ENCODE measurements around the gene AAMDC.

AAMDC gene

DNA sequence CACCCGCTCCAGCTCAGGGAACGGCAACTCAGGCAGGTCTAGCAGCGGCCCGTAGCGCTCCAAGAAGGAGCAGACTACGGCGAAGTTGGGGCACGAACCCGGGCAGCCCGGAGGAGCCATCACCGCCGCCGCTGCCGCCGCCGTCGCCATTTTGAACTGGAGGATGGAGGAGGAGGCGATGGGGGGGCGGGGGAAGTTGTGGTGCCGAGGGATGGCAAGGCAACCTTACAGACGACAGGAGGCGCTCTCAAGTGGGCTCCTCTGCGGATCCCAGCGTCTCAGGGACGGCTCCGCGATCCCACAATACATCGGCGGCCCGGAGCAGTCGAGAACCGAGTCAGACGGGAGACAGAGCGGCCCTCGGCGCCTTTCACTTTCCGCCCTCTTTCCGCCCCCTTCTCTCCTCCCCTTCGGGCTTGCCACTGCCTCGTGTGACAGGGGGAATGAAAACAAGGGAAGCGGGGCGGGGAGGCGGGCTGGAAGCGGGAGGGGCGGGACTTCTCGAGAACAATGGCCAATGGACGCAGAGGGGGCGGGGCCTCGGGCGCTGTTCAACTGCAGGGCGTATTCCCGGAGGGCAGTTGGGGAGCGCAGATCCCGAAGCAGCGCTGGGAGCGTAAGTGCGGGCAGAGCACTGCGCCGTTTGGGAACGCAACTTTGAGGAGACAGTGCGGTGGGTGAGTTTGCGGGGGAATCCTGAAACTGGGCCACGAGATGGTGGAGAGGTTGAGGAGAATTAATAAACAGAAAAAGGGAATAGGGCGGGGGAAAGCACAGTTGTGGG lies at the start of gene AAMDC, which contains the start of gene RSF1:
Gene AAMDC, plus strand, starts transcription at position 580 of the 784 bp plus-strand sequence. CDS start 21,353 bp downstream, outside the sequence.
Gene RSF1, minus strand, starts transcription at position 158 of the 784 bp plus-strand sequence. Its CDS starts 8 bp downstream, at position 150.
- DNase-seq: peak; percentile 98

- DNase-seq: no peak
Observed at GRCh38 chr11:77775936-77776335, 45.0 kb upstream of the AAMDC start.

- no peak for DNase-seq
Observed at GRCh38 chr11:77776455-77776854, 44.5 kb upstream of the AAMDC start.

- DNase-seq: no peak
Observed at GRCh38 chr11:77778118-77778517, 42.8 kb upstream of the AAMDC start.

- no peak for DNase-seq
Observed at GRCh38 chr11:77778549-77778948, 42.4 kb upstream of the AAMDC start.

- DNase-seq: no peak
Observed at GRCh38 chr11:77779935-77780334, 41.0 kb upstream of the AAMDC start.

DNA sequence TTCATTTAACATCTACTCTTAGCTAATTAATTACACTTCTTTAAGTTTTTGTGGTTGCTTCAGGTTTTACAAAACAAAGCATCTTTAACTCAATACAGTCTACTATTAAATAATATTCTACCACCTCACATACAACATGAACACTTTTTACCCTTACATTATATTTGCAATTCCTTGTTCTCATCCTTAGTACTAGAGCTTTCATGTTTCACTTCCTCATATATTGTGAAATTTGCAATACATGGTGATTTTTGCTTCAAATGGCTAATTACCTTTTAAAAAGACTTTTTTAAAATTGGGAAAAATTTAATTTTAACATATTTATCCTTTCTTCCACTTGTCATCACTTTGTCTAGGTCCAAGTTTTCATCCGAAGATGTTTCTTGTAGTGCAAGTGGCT lies 37.9 kb upstream of the AAMDC start:
- no peak for DNase-seq

DNA sequence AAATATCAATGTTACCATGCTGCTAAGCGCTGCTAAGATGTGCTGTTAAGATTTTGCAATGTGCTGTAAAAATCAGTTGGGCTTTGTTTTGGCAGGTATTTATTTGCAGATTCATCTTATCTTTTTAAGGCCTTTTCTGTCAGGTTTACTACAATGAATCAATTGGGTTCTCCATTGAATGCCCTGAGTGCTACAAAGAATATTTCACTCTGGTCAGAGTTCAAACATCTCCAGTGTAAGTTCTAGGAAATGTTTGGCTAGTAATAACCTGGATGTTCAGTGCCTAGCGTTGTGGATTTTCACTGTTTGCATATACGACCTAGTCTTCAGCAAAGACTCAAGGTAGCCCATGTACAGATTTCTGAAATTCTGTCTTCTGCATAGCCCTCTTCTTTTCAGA lies 36.4 kb upstream of the AAMDC start:
- no peak for DNase-seq

- no peak for DNase-seq
Observed at GRCh38 chr11:77789061-77789730, 31.7 kb upstream of the AAMDC start.

GRCh38 chr11:77789731-77790476 lies 31.0 kb upstream of the AAMDC start:
- no peak for DNase-seq

DNA sequence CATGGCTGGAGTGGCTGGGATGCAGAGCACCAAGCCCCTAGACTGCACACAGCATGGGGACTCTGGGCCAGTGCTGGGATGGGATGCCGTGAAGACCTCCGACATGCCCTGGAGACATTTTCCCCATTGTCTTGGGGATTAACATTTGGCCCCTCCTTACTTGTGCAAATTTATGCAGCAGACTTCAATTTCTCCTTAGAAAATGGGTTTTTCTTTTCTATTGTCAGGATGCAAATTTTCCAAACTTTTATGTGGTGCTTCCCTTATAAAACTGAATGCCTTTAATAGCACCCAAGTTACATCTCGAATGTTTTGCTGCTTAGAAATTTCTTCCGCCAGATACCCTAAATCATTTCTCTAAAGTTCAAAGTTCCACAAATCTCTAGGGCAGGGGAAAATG lies 29.6 kb upstream of the AAMDC start:
- no peak for DNase-seq

DNA sequence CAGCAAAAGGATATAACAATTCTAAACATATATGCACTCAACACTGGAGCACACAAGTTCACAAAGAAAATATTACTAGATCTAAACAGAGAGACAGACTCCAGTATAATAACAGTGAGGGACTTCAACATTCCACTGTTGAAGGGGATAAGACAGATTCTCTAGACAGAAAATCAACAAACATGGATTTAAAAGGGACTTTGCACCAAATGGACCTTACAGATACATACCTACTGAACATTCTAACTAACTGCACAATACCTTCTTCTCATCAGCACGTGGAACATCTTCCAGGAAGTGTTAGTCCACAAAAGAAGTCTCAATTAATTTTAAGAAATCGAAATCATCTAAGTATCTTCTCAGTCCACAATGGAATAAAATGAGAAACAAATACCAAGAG lies 27.0 kb upstream of the AAMDC start:
- no peak for DNase-seq

DNA sequence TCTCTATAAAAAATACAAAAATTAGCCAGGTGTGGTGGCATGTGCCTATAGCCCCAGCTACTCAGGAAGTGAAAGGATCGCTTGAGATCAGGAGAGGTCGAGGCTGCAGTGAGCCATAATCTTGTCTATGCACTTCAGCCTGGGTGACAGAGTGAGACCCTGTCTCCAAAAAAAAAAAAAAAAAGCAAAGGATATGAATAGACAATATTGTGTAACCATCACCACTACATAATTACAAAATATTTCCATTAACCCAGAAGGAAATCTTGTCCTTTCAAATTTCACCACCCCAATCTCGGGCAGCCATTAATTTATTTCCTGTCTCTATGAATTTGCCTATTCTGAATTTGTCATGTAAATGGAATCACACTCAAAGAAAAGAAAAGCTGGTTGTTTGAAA lies 21.6 kb upstream of the AAMDC start:
- DNase-seq: no peak

GRCh38 chr11:77800449-77800848 lies 20.5 kb upstream of the AAMDC start:
- no peak for DNase-seq

- DNase-seq: no peak
Observed at GRCh38 chr11:77801477-77801876, 19.5 kb upstream of the AAMDC start.

DNA sequence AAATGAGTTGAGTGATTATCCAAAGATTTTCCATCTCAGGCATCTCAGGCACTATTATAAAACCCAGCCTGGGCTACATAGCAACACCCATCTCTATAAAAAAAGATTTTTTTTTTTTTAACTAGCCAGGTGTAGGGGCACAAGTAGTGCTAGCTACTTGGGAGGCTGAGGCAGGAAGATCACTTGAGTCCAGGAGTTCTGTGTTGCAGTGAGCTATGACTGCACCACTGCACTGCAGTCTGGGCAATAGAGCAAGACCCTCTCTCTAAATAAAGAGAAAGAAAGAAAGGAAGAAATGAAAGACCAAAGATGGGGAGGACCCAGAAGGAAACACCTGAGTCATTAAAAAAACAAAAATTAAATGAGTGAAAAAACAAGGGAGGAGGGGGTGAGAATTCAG lies 14.5 kb upstream of the AAMDC start:
- no peak for DNase-seq

- DNase-seq: no peak
Observed at GRCh38 chr11:77806993-77807392, 14.0 kb upstream of the AAMDC start.

- DNase-seq: no peak
Observed at GRCh38 chr11:77813256-77813655, 7.7 kb upstream of the AAMDC start.

- no peak for DNase-seq
Observed at GRCh38 chr11:77814848-77815247, 6.1 kb upstream of the AAMDC start.

DNA sequence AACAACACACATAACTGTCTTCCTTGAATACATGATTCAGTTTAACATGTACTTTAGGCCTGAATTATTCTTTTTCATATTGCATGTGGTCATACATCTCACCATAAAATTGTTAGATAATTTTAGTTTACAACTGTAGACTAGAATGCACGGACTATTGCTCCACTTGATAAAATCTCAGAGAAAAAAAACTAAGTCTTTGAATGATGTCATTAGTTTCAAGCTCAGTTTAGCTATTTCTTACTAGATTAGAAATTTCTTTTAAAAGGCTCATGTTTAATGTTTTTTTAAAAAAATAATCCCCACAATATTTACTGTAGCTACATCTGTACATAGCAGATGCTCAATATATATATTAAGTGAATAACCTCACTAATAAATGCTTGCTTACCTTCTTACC lies 5.5 kb upstream of the AAMDC start:
- no peak for DNase-seq

DNA sequence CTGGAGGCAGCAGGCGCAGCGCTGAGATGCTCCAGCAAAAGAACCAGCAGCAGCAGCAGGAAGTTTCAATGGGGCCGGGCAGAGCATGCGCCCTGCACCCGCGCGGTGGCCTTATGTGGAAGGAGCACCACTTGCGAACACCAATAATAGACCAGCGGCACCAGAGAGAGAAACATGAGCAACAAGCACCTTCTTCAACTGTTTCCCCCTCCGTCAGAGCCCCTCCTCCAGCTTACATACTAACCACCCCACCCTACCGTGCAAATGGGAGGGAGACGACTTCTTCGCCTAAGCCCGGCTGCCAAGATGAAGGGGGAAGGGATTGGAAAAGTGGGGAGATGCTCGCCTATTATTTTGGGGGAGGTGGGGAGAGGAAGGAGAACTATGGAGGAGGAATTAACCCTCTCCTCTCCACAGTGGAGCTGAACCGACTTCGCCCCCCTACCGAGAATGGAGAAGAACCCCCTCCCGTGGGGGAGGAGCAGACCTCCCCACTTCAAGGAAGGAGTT lies 1.5 kb upstream of the AAMDC start:
- DNase-seq: peak; percentile 76

- no peak for DNase-seq
Observed at GRCh38 chr11:77819921-77820564, 901 bp upstream of the AAMDC start.

DNA sequence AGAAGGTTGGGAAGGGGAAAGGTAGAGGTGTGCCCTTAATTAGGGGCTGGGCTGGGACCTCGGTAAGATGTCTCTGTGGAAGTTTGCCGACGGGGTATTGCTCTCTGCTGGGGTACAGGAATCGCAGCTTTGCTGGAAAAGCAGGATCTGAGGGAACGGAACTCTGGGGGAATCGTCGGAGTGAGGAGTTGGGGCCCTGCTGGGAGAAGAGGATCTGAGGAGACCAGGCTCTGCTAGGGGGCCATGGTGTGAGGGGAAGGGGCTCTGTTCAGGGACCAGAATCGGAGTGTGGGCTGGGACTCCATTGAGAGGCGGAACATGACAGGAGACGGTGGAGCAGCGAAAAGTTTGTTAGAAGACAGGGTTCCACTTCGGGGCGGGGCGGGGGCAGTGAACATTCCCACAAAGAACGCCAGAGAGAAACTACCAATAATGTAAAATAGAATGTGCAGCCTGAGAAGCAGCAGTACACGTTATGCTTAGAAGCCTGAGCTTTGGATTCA lies 456 bp downstream of the AAMDC start:
- no peak for DNase-seq

All from NCI-H446 treated with DMSO at 0.1 percent for 48 hours (cell line).